Measurements from ENCODE around the gene MAU2.

GRCh38 chr19:19382118-19382517 is 61.5 kb downstream of the MAU2 start:
- TF ChIP-seq POLR2A (IDR thresholded peaks at IDR 0.05) (no peak), CTCF (IDR thresholded peaks at IDR 0.05) (no peak)
